ENCODE results near the gene PRKN. TPM values are rescaled to one million over a fixed set of nuclear protein-coding genes. Genes with fewer than 3 reads are reported as not detected.

Gene PRKN
- total RNA-seq, 1 experiment from 2014 or later, result 1.2 TPM

GRCh38 chr6:162234631-162235030 is 492.9 kb downstream of the PRKN start:
- TF ChIP-seq CTCF (conservative IDR thresholded peaks at IDR 0.05; ENCODE audit: low read depth, low read length), result no peak
- no peak for TF ChIP-seq EZH2 (IDR thresholded peaks at IDR 0.05; ENCODE audit: borderline replicate concordance, low read depth, low read length, poor library complexity, severe bottlenecking)
- POLR2A ChIA-PET (ENCODE audit: low non-redundant PET), result no interaction called here
- DNase-seq (ENCODE audit: low spot score), result no peak
- intact Hi-C loops (cut with micrococcal nuclease; ENCODE audit: unreplicated experiment), result no loop called here
- Histone ChIP-seq H3K27me3 (replicated peaks; ENCODE audit: insufficient read depth, low read depth, low read length, poor library complexity) (no peaks in the 10 kb centered on the region), H3K4me3 (ENCODE audit: low read depth, low read length, poor library complexity, severe bottlenecking) (no peak overlapping the region), H3K4me1 (ENCODE audit: insufficient read depth, low read length, poor library complexity, severe bottlenecking) (no peaks in the 10 kb centered on the region), H3K36me3 (ENCODE audit: insufficient read depth, low read length, poor library complexity, severe bottlenecking) (no peaks in the 10 kb centered on the region), H3K27ac (ENCODE audit: low read depth, low read length, poor library complexity, severe bottlenecking) (no peak overlapping the region), H3K9me3 (ENCODE audit: low read depth, low read length, poor library complexity, severe bottlenecking) (no peaks in the 10 kb centered on the region)
- BruUV-seq (replicated peaks), result no TSS peak
- CTCF ChIA-PET, result no interaction called here

GRCh38 chr6:162230147-162230752 is 497.3 kb downstream of the PRKN start:
- no peak for TF ChIP-seq EZH2 (IDR thresholded peaks at IDR 0.05; ENCODE audit: borderline replicate concordance, low read depth, low read length, poor library complexity, severe bottlenecking)
- no peak for TF ChIP-seq CTCF (conservative IDR thresholded peaks at IDR 0.05; ENCODE audit: low read depth, low read length)
- intact Hi-C loops (cut with micrococcal nuclease; ENCODE audit: unreplicated experiment), result no loop called here
- Histone ChIP-seq H3K27ac (ENCODE audit: low read depth, low read length, poor library complexity, severe bottlenecking) (no peak overlapping the region), H3K9me3 (ENCODE audit: low read depth, low read length, poor library complexity, severe bottlenecking) (no peaks in the 10 kb centered on the region), H3K4me1 (ENCODE audit: insufficient read depth, low read length, poor library complexity, severe bottlenecking) (no peaks in the 10 kb centered on the region), H3K27me3 (replicated peaks; ENCODE audit: insufficient read depth, low read depth, low read length, poor library complexity) (no peaks in the 10 kb centered on the region), H3K36me3 (ENCODE audit: insufficient read depth, low read length, poor library complexity, severe bottlenecking) (no peaks in the 10 kb centered on the region), H3K4me3 (ENCODE audit: low read depth, low read length, poor library complexity, severe bottlenecking) (no peak overlapping the region)
- DNase-seq (ENCODE audit: low spot score), result no peak
- BruUV-seq (replicated peaks), result no TSS peak
- ChIA-PET POLR2A (ENCODE audit: low non-redundant PET) (no interaction called here), CTCF (no interaction called here)

- no peak for DNase-seq (ENCODE audit: low spot score)
- no TSS peak for BruUV-seq (replicated peaks)
- CTCF ChIA-PET, result no interaction called here
Measured at GRCh38 chr6:162229093-162229492, 498.5 kb downstream of the PRKN start.

More at GRCh38 chr6:162229093-162229492, 498.5 kb downstream of the PRKN start:
- H3K27ac ChIP-seq (ENCODE audit: low read depth, low read length, poor library complexity, severe bottlenecking), result no peak overlapping the region
- no peaks in the 10 kb centered on the region for H3K36me3 ChIP-seq (ENCODE audit: insufficient read depth, low read length, poor library complexity, severe bottlenecking)
- intact Hi-C loops (cut with micrococcal nuclease; ENCODE audit: unreplicated experiment), result no loop called here
- H3K4me3 ChIP-seq (ENCODE audit: low read depth, low read length, poor library complexity, severe bottlenecking), result no peak overlapping the region
- no peaks in the 10 kb centered on the region for H3K4me1 ChIP-seq (ENCODE audit: insufficient read depth, low read length, poor library complexity, severe bottlenecking)
- POLR2A ChIA-PET (ENCODE audit: low non-redundant PET), result no interaction called here
- no peak for TF ChIP-seq EZH2 (IDR thresholded peaks at IDR 0.05; ENCODE audit: borderline replicate concordance, low read depth, low read length, poor library complexity, severe bottlenecking)
- no peak for TF ChIP-seq CTCF (conservative IDR thresholded peaks at IDR 0.05; ENCODE audit: low read depth, low read length)
- no peaks in the 10 kb centered on the region for H3K9me3 ChIP-seq (ENCODE audit: low read depth, low read length, poor library complexity, severe bottlenecking)
- no peaks in the 10 kb centered on the region for H3K27me3 ChIP-seq (replicated peaks; ENCODE audit: insufficient read depth, low read depth, low read length, poor library complexity)

All from A673 (cell line).